Measurements from ENCODE around the gene NUP210.

The NUP210 gene

DNA sequence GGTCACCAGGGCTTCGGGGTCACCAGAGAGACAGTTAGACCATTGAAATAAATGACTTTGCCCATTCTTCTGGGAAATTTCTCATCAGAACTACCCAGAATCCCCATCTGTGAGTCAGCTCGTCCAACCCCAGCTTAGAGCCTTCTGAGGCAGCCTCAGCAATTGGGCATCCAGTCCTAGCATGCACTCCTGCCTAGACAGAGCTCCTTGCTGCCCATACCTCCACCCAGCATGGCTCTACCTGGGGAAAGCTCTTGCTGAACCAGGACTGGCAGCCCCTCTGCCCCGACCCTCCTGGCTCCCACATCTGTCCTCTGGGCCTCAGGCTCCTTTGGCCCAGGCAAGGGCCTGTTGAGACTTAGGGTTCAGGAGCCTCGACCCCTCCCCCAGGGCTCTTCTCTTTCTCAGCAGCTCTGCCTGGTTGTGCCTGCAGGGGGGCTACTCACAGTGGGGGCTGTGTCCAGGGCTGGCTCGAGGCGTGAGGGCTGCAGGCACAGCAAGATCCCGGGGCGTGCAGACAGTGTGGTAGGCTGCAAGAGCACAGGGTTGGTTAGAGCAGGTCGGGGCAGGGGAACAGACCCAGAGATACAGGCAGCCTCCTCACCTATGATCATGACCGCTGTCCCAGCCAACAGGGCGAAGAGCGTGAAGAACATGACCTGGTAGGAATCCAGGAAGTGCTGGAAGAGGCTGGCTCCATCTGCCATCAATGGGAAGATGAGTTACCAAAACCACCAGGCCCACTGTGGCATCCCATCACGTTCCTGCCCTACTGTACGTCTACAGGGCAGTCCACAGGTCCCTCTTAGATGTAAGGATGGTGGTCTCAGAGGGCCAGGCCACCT lies 101.3 kb downstream of the NUP210 start:
- no peak for DNase-seq

DNA sequence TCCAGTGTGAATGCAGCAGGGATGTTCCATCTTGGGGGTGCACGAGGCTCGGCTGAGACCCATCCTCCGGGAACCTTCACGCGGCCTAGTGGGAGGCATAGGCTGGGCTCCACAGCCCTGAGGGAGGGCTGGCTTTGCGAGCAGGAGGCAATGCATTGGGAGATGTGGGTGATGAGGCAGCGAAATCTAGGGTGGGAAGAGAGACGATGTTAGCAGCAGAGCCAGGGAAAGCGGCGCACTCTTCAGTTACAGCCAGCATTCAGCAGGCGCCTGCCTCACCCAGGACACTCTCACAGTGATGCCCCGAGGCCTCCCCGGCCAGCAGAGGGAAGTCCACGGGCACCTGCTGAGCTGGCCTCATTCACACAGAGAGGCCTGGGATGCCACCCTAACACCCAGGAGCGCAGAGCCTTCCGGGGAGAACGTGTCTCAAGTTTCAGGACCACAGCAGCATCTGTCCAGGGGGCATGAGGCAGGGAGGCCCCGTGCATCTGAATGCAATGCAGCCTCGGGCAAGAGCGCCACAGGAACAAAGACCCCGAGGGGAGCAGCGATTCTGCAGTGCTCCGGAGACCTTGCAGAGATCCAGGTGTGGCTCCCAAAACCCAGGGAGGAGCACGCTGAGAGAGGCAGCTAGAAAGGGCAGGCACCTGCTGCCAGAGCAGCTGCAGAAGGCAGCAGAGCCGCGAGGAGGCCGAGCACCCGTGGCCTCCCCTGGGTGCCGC lies 102.4 kb downstream of the NUP210 start:
- DNase-seq, result no peak

DNA sequence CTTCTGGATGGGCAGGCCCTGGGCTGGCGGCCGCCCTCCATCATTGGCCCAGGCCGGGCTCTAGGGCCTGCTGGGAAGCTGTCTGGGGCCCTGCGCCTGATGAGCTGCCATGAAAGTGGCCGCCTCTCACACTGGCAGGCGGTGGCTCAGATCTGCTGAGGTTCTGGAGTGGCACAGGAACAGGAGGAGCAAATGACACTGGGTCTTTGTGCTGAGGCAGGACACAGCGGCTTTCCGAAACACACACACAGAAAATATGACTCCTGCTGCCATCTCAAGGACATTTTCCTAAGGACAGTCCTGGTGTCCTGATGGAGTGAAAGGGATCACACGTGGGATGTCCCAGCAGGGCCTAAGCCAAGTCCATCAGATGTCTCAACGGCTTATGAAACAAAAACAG lies 103.5 kb downstream of the NUP210 start:
- no peak for DNase-seq

DNA sequence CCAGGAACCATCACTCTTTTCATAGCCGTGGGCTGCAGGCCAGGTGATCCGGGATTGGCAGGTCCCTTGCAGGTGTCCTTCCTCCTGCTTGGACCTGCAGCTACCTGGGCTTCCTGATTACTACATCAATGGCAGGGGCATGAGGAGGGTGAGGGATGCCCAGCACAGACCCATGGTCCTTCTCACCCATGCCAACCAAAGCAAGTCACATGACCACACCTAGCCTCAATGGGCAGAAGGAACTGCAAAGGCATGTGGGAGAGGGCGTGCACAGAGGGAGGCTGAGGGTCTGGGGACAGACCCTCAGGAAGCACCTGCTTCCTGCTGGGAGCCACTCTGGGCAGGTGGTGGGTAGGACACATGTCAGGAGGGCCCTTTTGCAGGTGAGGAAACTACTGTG lies 105.2 kb downstream of the NUP210 start:
- no peak for DNase-seq

DNA sequence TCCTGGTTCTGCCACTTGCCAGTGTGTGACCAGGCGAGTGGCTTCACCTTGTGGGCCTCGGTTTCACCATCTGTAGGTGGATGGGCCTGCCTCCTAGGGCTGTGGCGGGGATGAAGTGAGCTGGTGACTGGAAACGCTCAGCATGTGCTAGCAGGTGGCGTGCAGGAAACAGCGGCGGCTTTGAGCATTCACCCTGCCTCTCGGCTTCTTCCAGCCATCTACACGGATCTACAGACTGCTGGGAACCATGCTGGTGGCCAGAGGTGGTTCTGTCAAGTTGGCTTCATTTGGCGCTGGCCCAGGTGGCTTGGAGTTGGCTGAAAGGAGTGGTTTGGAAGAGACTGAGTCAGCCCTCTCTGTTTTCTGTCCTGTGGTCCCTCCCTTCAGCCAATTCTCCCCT lies 106.3 kb downstream of the NUP210 start:
- no peak for DNase-seq

DNA sequence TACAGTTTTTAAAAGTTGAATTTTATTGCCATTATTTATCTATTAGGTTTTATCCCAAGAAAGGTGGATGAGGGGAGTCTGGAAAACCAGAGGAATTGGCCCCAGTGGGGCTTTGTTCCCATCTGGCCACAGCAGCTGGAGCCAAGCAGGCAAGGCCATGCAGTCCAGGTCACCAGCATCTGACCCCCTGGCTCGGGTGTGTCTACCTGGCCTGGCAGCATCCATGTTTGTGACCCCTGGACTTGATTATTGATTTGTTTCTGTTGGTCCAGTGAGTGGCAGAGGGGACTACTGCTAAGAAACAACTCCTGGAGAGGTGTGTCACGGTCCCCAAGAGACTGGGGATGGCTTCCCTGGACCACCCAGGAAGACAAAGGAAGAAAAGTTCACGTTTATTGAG lies 111.1 kb downstream of the NUP210 start:
- DNase-seq, result no peak

DNA sequence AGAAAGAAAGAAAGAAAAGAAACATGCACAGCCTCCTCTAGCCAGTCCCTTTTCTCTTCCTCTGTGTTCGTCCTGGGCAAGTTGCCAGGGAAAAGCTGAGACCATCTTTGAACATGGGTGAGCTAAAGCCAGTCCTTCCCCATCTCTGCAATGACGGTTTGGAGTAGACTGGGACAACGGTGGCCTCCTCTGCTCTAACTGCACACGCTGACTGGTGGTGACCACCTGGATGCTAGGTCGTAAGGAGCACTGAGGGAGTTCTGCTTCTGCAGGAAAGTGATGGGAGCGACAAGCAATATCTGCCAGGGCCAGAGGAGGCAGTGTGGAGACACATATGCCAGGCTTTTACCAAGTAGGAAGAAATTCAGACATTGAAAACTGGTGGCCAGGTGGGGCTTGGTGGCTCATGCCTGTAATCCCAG lies 111.7 kb downstream of the NUP210 start:
- DNase-seq, result peak; percentile 38

DNA sequence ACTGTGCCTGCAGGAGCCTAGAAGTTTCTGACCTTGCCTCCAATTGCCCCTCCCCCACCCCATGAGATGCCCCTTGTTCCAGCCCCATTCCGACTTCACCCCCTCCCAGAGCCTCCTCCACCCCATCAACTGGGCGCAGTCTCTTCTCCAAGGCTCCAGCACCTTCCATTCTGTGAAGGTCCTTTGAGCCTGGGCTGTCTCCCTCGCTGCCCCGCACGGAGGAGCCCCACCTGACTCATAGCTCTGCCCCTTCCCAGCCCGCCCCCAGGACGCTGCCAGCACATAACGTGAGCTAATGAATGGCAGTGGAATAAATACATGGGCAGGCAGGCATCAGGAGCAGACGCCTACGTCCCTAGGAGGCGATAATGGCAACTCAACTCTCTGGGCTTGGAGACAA lies 113.1 kb downstream of the NUP210 start:
- DNase-seq, result no peak

DNA sequence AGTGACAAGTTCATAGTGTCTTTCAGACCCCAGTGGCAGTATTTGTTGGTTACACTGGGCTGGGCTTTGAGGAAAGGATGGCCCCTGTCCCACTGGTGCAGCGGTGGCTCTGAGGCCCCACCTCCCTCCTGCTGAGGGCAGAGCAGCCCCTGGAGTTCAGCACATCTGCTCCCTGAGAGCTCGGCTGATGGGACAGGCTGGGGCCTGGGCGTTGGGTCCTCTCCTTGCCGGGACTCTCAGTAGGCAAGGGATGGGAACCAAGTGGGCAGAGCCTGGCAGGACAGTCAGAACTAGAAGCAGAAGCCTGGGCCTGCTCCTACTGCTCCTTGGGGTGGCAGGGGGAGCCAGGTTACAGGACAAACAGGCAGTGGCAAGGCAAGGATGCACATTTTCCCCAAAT lies 114.5 kb downstream of the NUP210 start:
- no peak for DNase-seq

DNA sequence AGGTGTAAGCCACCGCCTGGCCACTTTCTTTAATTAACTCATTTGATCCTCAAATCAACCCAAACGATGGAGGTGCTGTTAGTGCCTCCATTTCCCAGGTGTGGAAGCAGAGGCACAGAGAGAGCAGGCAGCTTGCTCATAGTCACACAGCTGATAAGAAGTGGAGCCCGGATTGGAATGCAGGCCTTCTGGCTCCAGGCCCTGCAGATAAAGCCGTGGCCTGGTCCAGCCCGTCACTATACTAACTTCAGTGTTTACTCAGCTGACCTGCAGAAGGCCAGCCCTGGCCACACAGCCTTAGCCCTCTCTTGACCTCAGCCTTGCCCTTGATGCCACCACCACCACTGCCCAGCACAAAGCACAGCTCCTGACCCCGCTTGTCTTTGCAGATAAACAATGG lies 116.7 kb downstream of the NUP210 start:
- no peak for DNase-seq

DNA sequence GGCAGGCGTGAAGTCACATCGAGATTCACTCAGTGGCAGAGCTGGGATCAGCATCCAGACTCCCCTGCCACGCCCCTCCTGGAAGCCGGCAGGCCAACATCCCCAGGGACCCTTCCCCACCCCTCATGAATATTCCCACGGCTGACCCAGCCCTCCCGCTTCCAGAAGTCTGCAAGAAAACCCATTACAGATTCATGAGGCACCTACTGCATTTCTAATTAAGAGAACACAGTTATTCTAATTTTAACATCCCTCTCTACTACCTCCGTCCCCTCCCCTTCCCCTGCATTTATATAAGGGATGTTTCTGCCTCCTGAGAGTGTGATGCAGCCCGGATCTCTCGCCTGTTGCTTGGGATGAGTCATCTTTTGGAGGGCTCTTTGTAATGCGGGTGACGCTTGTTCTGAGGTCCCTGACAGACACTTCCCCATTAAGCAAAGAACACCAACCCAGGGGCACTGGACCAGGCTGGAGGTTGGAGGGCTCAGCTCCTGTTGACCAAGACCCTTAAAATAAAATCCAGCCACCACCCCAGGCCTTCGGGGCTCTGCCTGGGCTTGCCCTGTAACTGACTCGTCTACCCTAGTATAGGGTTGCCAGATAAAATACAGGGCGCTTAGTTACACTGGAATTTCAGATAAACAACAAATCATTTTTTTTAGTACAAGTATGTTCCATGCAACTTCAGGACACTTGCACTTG lies 118.7 kb downstream of the NUP210 start:
- DNase-seq, result no peak

DNA sequence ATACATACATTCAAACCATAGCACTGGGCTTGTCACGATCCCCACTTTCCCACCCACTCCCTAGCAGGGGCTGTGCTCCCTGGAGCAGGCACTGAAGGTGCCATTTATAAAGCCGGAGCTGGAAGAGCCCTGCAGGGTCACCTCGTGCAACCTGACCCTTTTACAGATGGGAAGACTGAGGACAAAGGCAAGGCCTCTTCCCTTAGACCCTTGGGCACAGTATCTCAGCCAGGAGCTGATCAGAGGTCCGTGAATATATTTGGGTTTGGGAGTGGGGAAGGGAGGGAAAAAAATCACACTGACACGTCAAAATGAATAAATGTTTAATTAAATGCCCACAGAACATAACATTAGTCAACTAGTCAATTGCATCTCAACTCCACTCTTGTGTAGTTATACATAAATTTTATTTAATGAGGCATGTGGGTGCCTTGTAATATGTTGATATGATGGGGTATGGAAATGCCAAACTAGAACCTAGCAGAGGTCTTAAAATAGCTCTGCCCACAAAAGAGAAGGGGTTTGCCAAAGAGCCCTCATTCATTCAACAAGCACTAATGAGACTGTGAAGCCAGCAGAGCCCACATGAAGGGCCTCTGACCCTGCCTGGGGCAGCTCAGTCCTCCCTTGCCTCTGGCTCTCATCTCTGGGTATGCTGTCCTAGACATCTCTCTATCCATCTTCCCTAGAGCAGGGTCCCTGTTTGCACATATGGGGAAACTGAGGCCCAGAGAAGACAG lies 119.4 kb downstream of the NUP210 start:
- no peak for DNase-seq

DNA sequence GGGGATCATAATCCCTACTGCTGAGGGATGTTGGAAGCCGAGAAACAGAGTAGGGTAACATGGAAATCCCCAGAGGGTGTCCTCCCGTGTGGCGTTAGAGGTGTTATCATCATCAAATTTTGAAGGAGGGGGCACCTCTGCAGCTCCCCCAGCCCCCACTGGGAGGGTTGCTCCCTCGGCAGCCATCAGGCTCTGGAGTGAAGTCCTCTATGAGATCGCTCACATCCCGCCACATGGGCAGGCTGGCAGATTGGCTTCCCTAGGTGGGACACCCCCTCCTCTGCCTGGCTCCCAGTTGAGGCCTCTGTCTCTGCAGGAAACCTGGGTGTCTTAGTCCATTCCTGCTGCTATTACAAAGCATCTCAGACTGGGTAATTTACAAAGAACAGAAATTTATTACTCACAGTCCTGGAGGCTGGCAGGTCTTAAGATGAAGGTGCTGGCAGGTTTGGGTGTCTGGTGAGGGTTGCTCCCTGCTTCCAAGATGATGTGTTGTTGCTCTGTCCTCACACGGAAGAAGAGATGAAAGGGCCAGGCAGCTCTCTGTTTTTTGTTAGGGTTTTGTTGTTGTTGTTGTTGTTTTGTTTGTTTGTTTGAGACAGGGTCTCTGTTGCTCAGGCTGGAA lies 120.5 kb downstream of the NUP210 start:
- DNase-seq, result no peak

DNA sequence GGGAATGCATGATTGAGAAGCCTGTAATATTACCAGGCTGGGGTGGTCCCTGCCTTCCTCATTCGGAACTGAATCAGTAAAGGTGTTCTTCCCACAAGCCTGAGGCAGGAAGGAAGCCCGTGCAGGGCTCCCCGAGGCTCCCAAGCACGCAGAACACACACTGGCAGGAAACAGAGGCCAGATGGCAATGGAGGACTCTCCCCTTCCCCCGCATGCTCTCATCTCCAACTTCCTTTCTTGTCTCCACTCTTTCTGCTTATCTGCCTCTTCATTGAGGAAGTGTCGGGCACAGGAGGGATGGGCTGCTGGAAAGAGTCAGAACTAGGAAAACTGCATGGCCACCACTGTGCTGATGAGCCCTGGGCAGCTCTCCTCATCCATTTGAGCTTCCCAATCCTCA lies 123.5 kb downstream of the NUP210 start:
- DNase-seq, result no peak

DNA sequence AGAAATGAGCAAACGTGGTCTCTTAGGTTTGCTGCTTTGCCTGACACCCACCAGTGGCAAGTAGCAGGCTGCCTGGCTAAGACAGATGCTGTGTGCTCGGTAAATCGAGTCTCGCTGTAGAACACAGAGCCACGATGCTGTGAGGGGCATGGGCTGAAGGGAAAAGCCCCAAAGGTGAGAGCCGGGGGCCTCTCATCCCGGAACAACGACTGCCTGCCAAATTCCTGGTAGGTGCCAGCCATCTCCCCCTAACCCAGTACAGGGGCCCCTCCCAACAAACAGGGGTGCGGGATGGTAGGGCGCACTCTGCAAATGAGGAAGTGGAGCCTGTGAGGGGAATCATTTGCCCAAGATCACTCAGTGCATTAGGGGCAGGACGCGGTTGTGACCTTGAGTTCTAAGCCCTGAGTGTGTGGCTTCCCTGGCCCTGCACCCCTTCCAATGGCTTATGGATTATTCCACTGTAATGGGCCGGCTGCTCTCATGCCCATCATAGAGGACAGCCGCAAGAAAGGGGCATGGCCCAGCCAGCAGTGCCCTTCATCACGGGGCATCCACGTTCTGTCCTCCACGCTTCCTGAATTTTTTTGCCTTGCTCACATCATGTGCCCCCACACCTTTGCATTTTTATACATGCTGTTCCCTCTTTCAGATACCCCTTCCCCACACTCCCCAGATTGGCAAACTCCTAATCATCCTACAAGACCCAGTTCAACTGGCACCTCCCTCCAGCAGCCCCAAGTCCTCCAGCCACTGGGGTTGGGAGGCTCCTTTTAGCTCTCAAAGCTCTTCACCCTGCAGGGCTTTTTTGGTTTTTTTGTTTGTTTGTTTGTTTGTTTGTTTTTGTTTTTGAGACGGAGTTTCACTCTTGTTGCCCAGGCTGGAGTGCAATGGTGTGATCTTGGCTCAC lies 125.4 kb downstream of the NUP210 start:
- DNase-seq, result no peak

DNA sequence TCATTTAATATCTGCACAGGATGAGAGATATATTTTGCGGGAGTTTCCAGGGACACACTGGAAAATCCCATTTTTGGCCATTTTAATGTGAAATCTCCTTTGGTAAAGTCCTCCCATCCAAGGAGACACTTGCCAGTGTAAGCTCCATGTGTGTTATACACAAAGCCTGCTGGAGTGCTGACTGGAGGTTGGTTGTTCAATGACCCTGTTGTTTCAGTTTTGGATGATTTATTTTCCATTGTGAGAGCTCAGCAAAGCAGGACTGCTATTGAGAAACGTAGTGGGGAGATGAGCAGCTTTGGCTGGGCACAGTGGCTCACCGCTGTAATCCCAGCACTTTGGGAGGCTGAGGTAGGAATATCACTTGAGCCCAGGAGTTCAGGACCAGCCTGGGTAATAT lies 127.7 kb downstream of the NUP210 start:
- no peak for DNase-seq

DNA sequence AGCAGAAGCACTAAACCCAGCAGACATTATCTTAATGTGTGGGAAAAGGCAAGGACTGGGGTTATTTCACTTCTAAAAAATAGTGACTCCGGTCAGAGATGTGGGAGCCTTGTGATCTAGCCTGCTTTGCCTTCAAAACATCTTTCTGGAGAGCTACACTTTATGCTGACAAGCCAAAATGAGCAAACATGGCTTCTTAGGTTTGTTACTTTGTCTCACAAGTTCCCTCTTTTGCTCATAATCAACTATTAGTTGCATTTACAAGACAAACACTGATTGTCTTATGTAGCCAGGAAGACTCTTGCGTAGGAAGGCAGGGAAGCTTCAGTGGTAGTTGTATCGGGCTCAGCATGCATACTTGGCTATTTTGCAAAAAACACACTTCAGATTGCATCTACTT lies 129.2 kb downstream of the NUP210 start:
- DNase-seq, result no peak

DNA sequence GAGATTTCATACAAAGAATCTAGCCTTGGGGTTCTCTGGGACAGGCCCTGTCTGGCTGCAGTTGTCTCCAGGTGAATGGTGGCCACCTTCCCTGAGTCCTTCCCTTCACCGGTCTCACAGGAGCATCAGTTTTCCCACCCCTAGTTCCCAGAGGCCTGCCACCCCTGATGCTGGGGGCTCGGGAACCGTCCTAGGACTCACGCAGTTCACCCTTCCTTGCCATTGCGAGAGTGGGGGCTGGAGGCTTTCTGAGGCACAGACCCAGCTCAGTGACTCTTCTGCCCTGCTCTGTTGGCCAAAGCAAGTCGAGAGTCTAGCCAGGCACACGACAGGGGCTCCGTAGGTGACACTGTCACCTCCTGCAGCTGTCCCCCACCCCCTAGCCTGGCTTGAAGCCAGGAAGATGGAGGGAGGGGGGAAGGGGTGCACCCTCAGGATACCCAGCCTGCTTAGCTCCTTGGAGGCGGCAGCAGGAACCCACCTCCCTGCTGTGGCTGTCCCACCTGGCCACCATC lies 130.3 kb downstream of the NUP210 start:
- no peak for DNase-seq

DNA sequence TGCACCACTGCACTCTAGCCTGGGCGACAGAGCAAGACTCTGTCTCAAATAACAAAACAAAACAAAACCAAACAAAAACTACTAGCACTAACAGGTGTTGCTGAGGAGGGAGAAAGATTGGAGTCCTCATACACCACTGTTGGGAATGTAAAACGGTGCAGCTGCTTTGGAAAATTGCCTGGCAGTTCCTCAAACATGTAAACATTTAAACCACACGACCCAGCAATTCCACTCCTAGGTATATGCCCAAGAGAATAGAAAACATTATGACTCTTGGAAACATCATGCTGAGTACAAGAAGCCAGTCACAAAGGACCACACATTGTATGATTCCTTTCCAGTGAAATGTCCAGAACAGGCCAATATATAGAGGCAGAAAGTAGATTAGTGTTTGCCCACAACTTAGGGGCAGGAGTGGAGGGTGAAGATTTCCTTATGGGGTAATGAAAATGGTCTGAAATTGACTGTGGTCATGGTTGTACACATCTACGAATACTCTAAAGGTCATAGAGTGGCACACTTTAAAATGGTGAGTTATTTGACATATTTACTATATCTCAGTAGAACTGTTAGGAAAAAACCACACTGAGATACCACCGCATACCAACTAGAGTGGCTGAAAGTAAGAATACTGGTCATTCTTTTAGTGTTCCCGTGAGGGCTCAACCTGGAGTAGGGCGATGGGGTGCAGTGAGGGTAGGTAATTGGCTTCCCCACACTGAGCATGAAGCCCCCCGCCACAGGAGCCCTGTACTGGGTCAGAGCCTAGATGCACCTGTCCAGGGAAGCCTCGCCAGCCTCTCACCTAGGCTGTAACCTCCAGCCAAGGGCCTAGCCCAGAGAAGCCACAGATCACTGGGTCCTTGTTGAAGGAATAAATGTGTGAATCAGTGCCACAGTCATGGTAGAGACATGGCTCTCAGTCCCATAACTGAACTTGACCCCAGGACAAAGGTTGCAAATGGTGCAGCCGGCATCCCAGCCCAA lies 131.1 kb downstream of the NUP210 start:
- DNase-seq, result no peak

DNA sequence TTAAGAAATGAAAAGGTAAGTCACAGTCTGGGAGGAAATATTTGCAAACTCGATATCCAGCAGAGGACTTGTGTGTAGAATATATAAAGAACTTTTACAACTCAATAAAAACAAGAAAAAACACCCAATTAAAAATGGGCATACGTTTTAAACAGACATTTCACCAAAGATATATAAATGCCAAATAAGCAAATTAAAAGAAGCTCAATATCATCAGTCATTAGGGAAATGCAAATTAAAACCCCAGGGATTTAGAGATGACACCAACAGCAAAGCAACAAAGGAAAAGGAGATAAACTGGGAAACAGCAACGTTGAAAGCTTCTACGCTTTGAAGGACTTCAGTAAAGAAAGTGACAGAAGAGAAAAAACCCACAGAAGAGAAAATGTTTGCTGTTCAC lies 132.3 kb downstream of the NUP210 start:
- DNase-seq, result no peak

All from CD4-positive, alpha-beta T cell treated with Interleukin-6 for 4 hours (primary cell).